LNCAP (cell line): Measurements from ENCODE around the gene ZSCAN18.

Source experiments
- CTCF ChIP-seq: fragments of 450-650 bp; IDR thresholded peaks from 2 replicates; pipeline ENCODE4 v1.5.1; 2017; ENCODE audit warnings: mild to moderate bottlenecking

Gene ZSCAN18, protein sequence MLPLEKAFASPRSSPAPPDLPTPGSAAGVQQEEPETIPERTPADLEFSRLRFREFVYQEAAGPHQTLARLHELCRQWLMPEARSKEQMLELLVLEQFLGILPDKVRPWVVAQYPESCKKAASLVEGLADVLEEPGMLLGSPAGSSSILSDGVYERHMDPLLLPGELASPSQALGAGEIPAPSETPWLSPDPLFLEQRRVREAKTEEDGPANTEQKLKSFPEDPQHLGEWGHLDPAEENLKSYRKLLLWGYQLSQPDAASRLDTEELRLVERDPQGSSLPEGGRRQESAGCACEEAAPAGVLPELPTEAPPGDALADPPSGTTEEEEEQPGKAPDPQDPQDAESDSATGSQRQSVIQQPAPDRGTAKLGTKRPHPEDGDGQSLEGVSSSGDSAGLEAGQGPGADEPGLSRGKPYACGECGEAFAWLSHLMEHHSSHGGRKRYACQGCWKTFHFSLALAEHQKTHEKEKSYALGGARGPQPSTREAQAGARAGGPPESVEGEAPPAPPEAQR

GRCh38 chr19:58097781-58098681, at the start of gene ZSCAN18:
Gene ZSCAN18 (minus strand): TSS chr19:58098231. CDS start chr19:58090267, 7,964 bp downstream.
- TF ChIP-seq CTCF = no peak

GRCh38 chr19:58145849-58146248, 47.8 kb upstream of the ZSCAN18 start:
- no peak for TF ChIP-seq CTCF

DNA sequence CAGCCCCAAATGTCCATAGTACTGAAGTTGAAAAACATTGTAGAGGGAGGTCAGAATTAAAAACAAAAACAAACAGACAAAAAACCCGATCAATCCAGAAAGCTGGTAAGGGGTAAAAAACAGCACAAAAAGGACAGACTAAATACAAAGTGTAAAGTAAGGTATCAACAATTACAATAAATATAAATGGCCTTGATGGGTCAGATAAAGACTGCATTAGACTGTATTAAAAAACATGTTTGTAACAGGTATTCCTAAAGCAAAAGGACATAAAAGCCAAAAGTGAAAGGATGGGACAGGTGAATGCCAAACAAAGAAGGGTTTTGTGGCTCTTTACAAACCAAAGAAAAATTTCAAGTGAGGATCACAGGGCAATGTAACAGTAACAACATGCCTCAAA, 36.2 kb upstream of the ZSCAN18 start:
- TF ChIP-seq CTCF = no peak

DNA sequence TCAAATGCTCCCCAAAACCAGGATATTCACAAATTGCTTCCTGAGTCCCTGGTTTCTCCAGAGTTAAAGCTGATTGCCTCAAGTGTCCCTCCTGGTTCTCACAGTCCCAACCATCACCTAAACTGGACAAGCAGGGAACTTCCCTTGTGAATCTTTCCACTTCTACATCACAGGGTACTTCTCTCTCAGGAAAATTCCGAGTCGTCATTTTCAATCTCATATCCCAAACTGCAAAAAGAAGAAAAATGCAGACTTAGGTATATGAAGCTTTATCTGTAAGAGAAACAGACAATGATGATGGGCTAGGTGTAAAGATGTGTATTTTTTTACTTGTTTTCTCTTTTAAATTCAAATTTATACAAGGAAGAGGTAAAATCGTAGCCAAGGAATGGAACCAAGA, 31.3 kb upstream of the ZSCAN18 start:
- no peak for TF ChIP-seq CTCF

DNA sequence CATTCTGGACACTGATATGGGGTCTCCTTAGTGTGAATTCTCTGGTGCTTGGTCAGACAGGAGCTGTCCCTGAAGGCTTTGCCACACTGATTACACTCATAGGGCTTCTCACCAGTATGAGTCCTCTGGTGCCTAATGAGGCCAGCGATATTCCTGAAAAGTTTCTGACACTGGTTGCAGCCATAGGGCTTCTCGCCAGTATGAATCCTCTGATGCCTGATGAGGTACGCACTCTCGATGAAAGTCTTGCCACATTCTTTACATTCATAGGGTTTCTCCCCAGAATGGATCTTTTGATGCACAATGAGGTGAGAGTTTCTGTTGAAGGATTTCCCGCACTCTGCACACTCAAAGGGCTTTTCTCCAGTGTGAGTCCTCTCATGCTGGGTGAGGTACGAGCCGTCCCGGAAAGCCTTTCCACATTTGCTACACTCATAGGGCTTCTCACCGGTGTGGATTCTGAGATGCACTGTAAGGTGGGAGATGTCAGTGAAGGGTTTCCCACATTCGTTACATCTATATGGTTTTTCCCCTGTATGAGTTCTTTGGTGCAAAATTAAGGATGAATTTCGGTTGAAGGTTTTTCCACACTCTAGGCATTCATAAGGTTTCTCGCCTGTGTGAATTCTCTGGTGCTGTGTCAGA, 30.1 kb upstream of the ZSCAN18 start:
- TF ChIP-seq CTCF = no peak

DNA sequence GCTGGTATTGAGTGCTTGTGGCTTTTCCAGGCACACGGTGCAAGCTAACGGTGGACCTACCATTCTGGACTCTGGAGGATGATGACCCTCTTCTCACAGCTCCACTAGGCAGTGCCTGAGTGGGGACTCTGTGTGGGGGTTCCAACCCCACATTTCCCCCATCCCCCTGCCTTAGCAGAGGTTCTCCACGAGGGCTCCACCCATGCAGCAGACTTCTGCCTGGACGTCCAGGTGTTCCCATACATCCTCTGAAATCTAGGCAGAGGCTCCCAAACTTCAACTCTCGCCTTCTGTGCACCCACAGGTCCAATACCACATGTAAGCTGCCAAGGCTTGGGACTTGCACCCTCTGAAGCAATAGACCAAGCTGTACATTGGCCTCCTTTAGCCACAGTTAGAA, 25.3 kb upstream of the ZSCAN18 start:
- no peak for TF ChIP-seq CTCF
